HG03469 (cell line): ENCODE results near the gene GTPBP1.

Experiments
- ATAC-seq: cut with Tn5 transposase; IDR thresholded peaks from one replicate; pipeline ENCODE4 v1.9.1; 2021; ENCODE audit warnings: mild to moderate bottlenecking, moderate library complexity, moderate number of reproducible peaks; ENCODE audit not compliant: unreplicated experiment

Gene GTPBP1

GRCh38 chr22:38756711-38757463, 51.1 kb downstream of the GTPBP1 start:
- ATAC-seq: no peak

GRCh38 chr22:38757464-38757757, 51.7 kb downstream of the GTPBP1 start:
- no peak for ATAC-seq

- no peak for ATAC-seq
Observed at GRCh38 chr22:38758276-38758945, 52.7 kb downstream of the GTPBP1 start.

- ATAC-seq: no peak
Observed at GRCh38 chr22:38759005-38759404, 53.3 kb downstream of the GTPBP1 start.

- ATAC-seq: no peak
Observed at GRCh38 chr22:38760477-38761201, 54.9 kb downstream of the GTPBP1 start.

GRCh38 chr22:38761202-38762162, 55.7 kb downstream of the GTPBP1 start:
- no peak for ATAC-seq

- ATAC-seq: no peak
Observed at GRCh38 chr22:38762551-38762983, 56.8 kb downstream of the GTPBP1 start.

- no peak for ATAC-seq
Observed at GRCh38 chr22:38766076-38766777, 60.5 kb downstream of the GTPBP1 start.

GRCh38 chr22:38767313-38767712, 61.6 kb downstream of the GTPBP1 start:
- no peak for ATAC-seq

- no peak for ATAC-seq
Observed at GRCh38 chr22:38768036-38768435, 62.3 kb downstream of the GTPBP1 start.

- ATAC-seq: no peak
Observed at GRCh38 chr22:38770257-38770949, 64.7 kb downstream of the GTPBP1 start.

GRCh38 chr22:38772623-38772873, 66.8 kb downstream of the GTPBP1 start:
- no peak for ATAC-seq

GRCh38 chr22:38773363-38773946, 67.7 kb downstream of the GTPBP1 start:
- ATAC-seq: no peak

GRCh38 chr22:38774496-38775166, 68.9 kb downstream of the GTPBP1 start:
- ATAC-seq: no peak

- ATAC-seq: no peak
Observed at GRCh38 chr22:38775656-38776055, 69.9 kb downstream of the GTPBP1 start.

GRCh38 chr22:38776086-38776485, 70.3 kb downstream of the GTPBP1 start:
- no peak for ATAC-seq

- no peak for ATAC-seq
Observed at GRCh38 chr22:38777087-38777671, 71.4 kb downstream of the GTPBP1 start.

GRCh38 chr22:38781033-38781432, 75.3 kb downstream of the GTPBP1 start:
- ATAC-seq: no peak
